ENCODE results near the gene TRMT1. TPM values are rescaled to one million over a fixed set of nuclear protein-coding genes. Genes with fewer than 3 reads are reported as not detected.

TRMT1 gene
- polyA plus RNA-seq, 1 experiment = 30.8 TPM

GRCh38 chr19:13077240-13077639 is 39.3 kb downstream of the TRMT1 start:
- DNase-seq (ENCODE audit: low read depth) = no peak
- peaks cover 41% of the 10 kb centered on the region for H3K36me3 ChIP-seq (ENCODE audit: control insufficient read depth, insufficient read depth, low read length)
- POLR2A ChIA-PET = no interaction called here
- TF ChIP-seq CTCF (IDR thresholded peaks at IDR 0.05; ENCODE audit: insufficient read depth, low read depth, low read length) = no peak
- CTCF ChIA-PET = interaction anchor here (0.8 to 5.4 kb wide), 6 partner anchors 17 to 100 kb away, joined by 3 to 37 read pairs (median 5); no protein-coding TSS in a partner anchor
- no peaks in the 10 kb centered on the region for H3K27me3 ChIP-seq (ENCODE audit: control insufficient read depth, insufficient read depth, low read length)
- H3K4me3 ChIP-seq (ENCODE audit: low read depth, low read length) = no peak overlapping the region

- no peak for TF ChIP-seq CTCF (IDR thresholded peaks at IDR 0.05; ENCODE audit: insufficient read depth, low read depth, low read length)
- DNase-seq (ENCODE audit: low read depth) = no peak
Observed at GRCh38 chr19:13076787-13077186, 39.8 kb downstream of the TRMT1 start.

GRCh38 chr19:13076320-13076719 is 40.2 kb downstream of the TRMT1 start:
- TF ChIP-seq CTCF (IDR thresholded peaks at IDR 0.05; ENCODE audit: insufficient read depth, low read depth, low read length) = no peak
- no peaks in the 10 kb centered on the region for H3K27me3 ChIP-seq (ENCODE audit: control insufficient read depth, insufficient read depth, low read length)
- H3K4me3 ChIP-seq (ENCODE audit: low read depth, low read length) = no peak overlapping the region
- ChIA-PET CTCF (interaction anchor here (1.0 to 5.4 kb wide), 2 partner anchors 16 to 43 kb away, joined by 3 to 37 read pairs; no protein-coding TSS in a partner anchor), POLR2A (no interaction called here)
- no peak for DNase-seq (ENCODE audit: low read depth)
- H3K36me3 ChIP-seq (ENCODE audit: control insufficient read depth, insufficient read depth, low read length) = peaks cover 39% of the 10 kb centered on the region

More at GRCh38 chr19:13076787-13077186, 39.8 kb downstream of the TRMT1 start:
- Histone ChIP-seq H3K36me3 (ENCODE audit: control insufficient read depth, insufficient read depth, low read length) (peaks cover 39% of the 10 kb centered on the region), H3K27me3 (ENCODE audit: control insufficient read depth, insufficient read depth, low read length) (no peaks in the 10 kb centered on the region), H3K4me3 (ENCODE audit: low read depth, low read length) (no peak overlapping the region)
- ChIA-PET POLR2A (no interaction called here), CTCF (interaction anchor here (1.0 to 5.4 kb wide), 4 partner anchors 17 to 99 kb away, joined by 3 to 37 read pairs (median 6); no protein-coding TSS in a partner anchor)

GRCh38 chr19:13074378-13074777 is 42.2 kb downstream of the TRMT1 start:
- Histone ChIP-seq H3K27me3 (ENCODE audit: control insufficient read depth, insufficient read depth, low read length) (no peaks in the 10 kb centered on the region), H3K4me3 (ENCODE audit: low read depth, low read length) (no peak overlapping the region), H3K36me3 (ENCODE audit: control insufficient read depth, insufficient read depth, low read length) (peaks cover 37% of the 10 kb centered on the region)
- DNase-seq (ENCODE audit: low read depth) = no peak
- ChIA-PET POLR2A (no interaction called here), CTCF (interaction anchor here (2.3 to 5.5 kb wide), 2 partner anchors 14 to 41 kb away, joined by 5 to 46 read pairs; no protein-coding TSS in a partner anchor)
- TF ChIP-seq CTCF (IDR thresholded peaks at IDR 0.05; ENCODE audit: insufficient read depth, low read depth, low read length) = no peak

- H3K36me3 ChIP-seq (ENCODE audit: control insufficient read depth, insufficient read depth, low read length) = peaks cover 33% of the 10 kb centered on the region
- POLR2A ChIA-PET = no interaction called here
- H3K27me3 ChIP-seq (ENCODE audit: control insufficient read depth, insufficient read depth, low read length) = no peaks in the 10 kb centered on the region
- CTCF ChIA-PET = interaction anchor here (0.9 to 5.5 kb wide), 5 partner anchors 10 to 40 kb away, joined by 3 to 46 read pairs (median 5); no protein-coding TSS in a partner anchor
- DNase-seq (ENCODE audit: low read depth) = no peak
- no peak for TF ChIP-seq CTCF (IDR thresholded peaks at IDR 0.05; ENCODE audit: insufficient read depth, low read depth, low read length)
- H3K4me3 ChIP-seq (ENCODE audit: low read depth, low read length) = no peak overlapping the region
Observed at GRCh38 chr19:13073263-13073662, 43.3 kb downstream of the TRMT1 start.

Data from BJ (cell line).